T-helper 17 cell (primary cell): ENCODE results near the gene MOGAT1. TPM values are rescaled to one million over a fixed set of nuclear protein-coding genes. Genes with fewer than 3 reads are reported as not detected.
"Not testable (repeated sequence)": the region's sequence is repeated elsewhere in the genome, so short reads cannot be mapped to it uniquely, and the experiment has no call there.

Experiments used
- ATAC-seq: fragments of 150-1000 bp; cut with Tn5 transposase; 2 replicates; pipeline ENCODE4 v1.10.0; 2021; ENCODE audit warnings: mild to moderate bottlenecking, moderate library complexity
- DNase-seq, 3 donors: peaks; one replicate each; pipeline versions ENCODE4 v3.0.0 to v3.0.0-alpha.2; 2020 to 2021
- H3K9me3 ChIP-seq: one replicate; pipeline ENCODE4 v1.7.0; 2013; ENCODE audit warnings: low read length, mild to moderate bottlenecking; ENCODE audit not compliant: control insufficient read depth, poor library complexity, severe bottlenecking
- H3K27ac Mint-ChIP-seq: one replicate; pipeline ENCODE4 v1.8.0; 2022; ENCODE audit warnings: mild to moderate bottlenecking, moderate library complexity, mixed read lengths
- H3K27me3 Mint-ChIP-seq: one replicate; pipeline ENCODE4 v1.8.0; 2022; ENCODE audit warnings: mixed read lengths
- H3K36me3 Mint-ChIP-seq: one replicate; pipeline ENCODE4 v1.8.0; 2022; ENCODE audit warnings: low read depth, mixed read lengths
- H3K4me1 Mint-ChIP-seq: one replicate; pipeline ENCODE4 v1.8.0; 2022; ENCODE audit warnings: mild to moderate bottlenecking, mixed read lengths
- H3K4me3 Mint-ChIP-seq: one replicate; pipeline ENCODE4 v1.8.0; 2022; ENCODE audit warnings: mild to moderate bottlenecking, moderate library complexity, mixed read lengths
- total RNA-seq, 4 donors: library from RNA in 2 of 4; stranded (reverse) in 2 of 4; gene quantifications; one replicate each; pipeline ENCODE4 v1.2.3 and lab custom pipeline; 2022 to 2026

The MOGAT1 gene
- total RNA-seq, 2 donors from 2014 or later, result not detected

DNA sequence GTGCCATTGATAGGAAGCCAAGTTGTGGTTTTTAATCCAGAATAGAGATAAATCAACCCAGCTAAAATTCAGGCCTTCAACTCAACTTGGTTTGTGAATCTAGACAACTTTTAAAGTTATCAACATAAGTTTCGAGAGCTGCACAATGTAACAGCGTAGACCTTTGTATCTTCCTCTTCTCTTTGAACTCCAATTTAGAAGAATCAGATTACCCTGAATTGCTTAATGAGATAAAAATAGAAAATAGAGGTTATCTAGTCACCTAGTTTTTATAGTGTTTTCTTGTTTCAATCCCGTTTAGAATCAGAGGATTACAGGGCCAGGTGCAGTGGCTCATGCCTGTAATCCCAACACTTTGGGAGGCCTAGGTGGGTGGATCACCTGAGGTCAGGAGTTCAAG lies 12.3 kb downstream of the MOGAT1 start:
- Mint-ChIP-seq H3K27ac (no peak overlapping the region), H3K36me3 (no peaks in the 10 kb centered on the region), H3K27me3 (peaks cover 33% of the 10 kb centered on the region), H3K4me1 (peaks cover 13% of the 10 kb centered on the region), H3K4me3 (no peak overlapping the region)
- ATAC-seq (no peak), DNase-seq (no peak)
- H3K9me3 ChIP-seq, result no peaks in the 10 kb centered on the region

DNA sequence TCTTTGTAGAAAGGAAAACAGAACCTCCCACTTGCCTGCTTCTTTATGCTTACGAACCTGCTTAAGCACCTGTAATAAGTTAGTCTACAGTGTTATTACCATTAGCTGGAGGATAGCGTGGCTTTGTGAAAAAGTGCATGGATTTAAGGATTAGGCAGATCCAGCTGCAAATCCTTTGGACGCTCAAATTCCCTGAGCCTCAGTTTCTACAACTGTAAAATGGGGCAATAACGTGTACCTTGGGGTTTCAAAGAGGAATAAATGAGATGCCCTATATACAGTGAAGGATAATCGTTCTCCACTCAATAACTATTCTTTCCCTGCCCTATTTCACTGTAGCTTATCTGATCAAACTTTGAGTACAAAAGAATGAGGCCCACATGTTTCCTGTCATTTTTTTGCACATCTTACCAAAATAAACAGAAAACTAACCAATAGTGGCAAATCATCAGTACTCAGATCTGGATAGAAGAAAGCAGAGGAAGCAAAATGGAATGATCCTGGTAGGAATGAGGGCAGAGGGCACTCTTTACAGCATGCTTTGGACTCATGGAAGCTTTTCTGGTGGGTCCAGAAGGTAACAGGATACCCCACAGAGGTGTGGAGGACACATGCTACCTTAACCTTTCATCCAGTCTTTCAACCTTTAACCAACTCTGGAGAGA lies 14.8 kb downstream of the MOGAT1 start:
- H3K27ac Mint-ChIP-seq, result no peak overlapping the region
- no peak for DNase-seq
- H3K4me3 Mint-ChIP-seq, result peak overlapping the region; percentile 49
- H3K4me1 Mint-ChIP-seq, result peaks cover 17% of the 10 kb centered on the region
- H3K9me3 ChIP-seq, result no peaks in the 10 kb centered on the region
- H3K36me3 Mint-ChIP-seq, result no peaks in the 10 kb centered on the region
- peak; percentile 50 for ATAC-seq
- peaks cover 20% of the 10 kb centered on the region for H3K27me3 Mint-ChIP-seq

DNA sequence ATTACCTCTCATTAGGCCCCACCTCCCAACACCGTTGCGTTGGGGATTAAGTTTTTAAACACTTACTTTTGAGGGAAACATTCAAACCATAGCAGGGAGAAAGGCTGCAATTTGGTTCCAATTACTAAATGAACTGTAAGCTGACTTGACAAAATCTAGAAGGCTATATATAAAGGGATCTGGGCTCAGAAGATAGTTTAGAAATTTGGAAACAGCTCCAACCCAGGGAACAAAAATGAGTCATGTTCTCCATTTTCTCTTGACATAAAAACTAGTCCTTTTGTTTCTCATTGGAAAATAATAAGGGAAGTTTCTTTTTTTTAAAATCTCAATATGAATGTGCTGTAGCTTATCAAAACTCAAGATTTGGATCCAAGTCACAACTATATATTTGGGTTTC lies 17.5 kb downstream of the MOGAT1 start:
- H3K27me3 Mint-ChIP-seq, result no peaks in the 10 kb centered on the region
- H3K9me3 ChIP-seq, result no peaks in the 10 kb centered on the region

DNA sequence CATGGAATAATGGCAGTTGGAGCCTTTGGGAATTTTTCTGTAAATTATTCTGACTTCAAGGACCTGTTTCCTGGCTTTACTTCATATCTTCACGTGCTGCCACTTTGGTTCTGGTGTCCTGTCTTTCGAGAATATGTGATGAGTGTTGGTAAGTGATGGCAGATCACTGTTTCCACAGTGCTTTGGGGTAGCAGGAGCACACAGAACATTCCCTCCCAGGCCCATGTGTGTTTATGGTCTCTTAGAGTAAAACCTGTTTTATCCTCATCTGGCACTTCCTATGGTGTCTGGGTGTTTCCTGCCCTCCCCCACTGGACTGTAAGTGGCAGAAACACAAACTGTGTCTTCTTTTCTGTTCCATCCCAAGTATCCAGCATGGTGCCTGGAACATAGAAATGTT lies 17.9 kb downstream of the MOGAT1 start:
- H3K4me3 Mint-ChIP-seq, result no peak overlapping the region
- no peaks in the 10 kb centered on the region for H3K27me3 Mint-ChIP-seq

More for the DNA sequence above, 17.5 kb downstream of the MOGAT1 start:
- DNase-seq (no peak), ATAC-seq (no peak)
- peaks cover 16% of the 10 kb centered on the region for H3K4me1 Mint-ChIP-seq
- H3K4me3 Mint-ChIP-seq, result no peak overlapping the region
- no peak overlapping the region for H3K27ac Mint-ChIP-seq
- no peaks in the 10 kb centered on the region for H3K36me3 Mint-ChIP-seq

DNA sequence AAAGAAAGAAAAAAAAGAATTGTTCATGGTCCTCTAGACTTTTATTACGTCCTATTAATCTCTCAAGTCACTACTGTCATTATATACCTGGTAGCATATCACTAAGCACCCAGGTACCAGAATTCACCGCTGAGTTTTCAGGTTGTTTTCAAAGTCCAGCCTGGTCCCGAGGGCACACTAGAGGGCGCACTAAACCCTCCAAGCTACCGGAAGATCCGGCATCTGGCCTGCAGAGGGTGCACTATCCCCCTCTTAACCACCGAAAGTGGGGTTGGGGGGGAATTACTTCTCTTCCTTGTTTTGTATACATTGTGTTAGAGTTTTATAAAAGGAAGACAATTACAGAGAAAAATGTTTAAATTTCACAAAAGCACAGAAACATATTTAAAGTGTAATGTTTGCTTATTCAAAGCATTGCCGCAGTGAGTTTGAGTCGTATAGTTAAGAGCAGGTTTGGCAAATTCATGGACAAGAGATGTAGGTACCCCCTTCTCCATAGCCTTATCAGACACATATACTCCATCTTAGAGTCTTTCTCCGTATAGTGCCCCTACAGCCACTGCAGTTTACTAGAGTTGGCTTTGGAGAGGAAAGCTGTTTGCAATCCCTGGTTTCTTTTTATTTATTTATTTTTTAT lies 19.2 kb downstream of the MOGAT1 start:
- no peaks in the 10 kb centered on the region for H3K9me3 ChIP-seq
- Mint-ChIP-seq H3K27ac (no peak overlapping the region), H3K27me3 (no peaks in the 10 kb centered on the region), H3K4me3 (no peak overlapping the region), H3K36me3 (no peaks in the 10 kb centered on the region), H3K4me1 (peaks cover 19% of the 10 kb centered on the region)
- ATAC-seq (peak; percentile 98), DNase-seq (peak; percentile 38 to 59 (median 39))

More for the DNA sequence above, 17.9 kb downstream of the MOGAT1 start:
- Mint-ChIP-seq H3K4me1 (peaks cover 16% of the 10 kb centered on the region), H3K36me3 (no peaks in the 10 kb centered on the region), H3K27ac (no peak overlapping the region)
- no peak for ATAC-seq
- DNase-seq, result no peak
- no peaks in the 10 kb centered on the region for H3K9me3 ChIP-seq

DNA sequence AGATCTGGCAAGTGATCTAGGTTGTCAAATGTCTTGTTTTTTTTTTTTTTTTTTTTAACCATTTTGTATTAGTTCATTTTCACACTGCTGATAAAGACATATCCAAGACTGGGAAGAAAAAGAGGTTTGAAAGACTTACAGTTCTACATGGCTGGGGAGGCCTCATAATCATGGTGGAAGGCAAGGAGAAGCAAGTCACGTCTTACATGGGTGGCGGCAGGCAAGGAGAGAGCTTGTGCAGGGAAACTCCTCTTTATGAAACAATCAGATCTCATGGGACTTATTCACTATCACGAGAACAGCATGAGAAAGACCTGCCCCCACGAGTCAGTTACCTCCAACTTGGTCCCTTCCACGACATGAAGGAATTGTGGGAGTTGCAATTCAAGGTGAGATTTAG lies 22.0 kb downstream of the MOGAT1 start:
- H3K4me1 Mint-ChIP-seq, H3K27me3 Mint-ChIP-seq, H3K9me3 ChIP-seq, H3K36me3 Mint-ChIP-seq, H3K27ac Mint-ChIP-seq, ATAC-seq, DNase-seq, H3K4me3 Mint-ChIP-seq: not testable (repeated sequence)

DNA sequence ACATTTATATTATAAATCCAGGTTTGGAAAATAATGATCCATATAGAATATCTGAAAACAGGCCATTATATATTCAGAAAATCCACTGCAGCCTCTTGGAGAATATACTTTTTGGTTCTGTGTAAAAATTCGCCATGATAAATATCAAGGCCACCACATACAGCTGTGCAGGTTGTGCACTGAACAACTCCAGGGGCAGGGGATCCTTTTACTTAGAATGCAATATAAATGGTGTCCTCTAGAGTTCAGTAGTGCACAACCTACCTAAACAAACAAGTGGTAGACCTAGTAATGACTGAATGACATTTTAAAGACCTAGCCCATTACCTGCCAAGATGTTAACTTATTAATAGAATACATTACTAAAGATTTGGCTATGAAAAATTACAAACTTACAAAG lies 22.4 kb downstream of the MOGAT1 start:
- H3K36me3 Mint-ChIP-seq, result no peaks in the 10 kb centered on the region
- no peaks in the 10 kb centered on the region for H3K9me3 ChIP-seq
- no peak for ATAC-seq
- peaks cover 10% of the 10 kb centered on the region for H3K4me1 Mint-ChIP-seq
- no peak overlapping the region for H3K27ac Mint-ChIP-seq
- H3K4me3 Mint-ChIP-seq, result no peak overlapping the region
- H3K27me3 Mint-ChIP-seq, result peaks cover 10% of the 10 kb centered on the region
- no peak for DNase-seq

DNA sequence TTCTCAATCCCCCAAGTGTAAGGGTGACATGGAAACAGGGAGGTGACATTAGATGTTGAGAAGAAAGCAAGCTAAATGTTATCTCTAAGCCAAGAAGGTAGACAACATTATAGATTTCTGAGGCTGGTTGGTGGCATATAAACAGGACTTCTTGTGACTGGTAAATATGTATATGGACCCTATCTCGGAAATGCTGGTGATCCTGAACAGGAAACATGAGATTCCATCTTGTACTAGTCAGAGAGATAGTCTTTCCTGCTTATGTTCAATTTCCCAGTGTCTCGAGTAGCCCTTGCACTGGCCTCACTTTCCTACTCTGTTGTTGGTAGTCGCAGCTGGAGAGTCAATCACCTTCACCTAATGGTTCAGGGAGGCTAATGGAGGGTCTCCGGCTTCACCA lies 26.8 kb downstream of the MOGAT1 start:
- Mint-ChIP-seq H3K4me3 (no peak overlapping the region), H3K27ac (no peak overlapping the region), H3K4me1 (peaks cover 15% of the 10 kb centered on the region), H3K36me3 (peaks cover 3% of the 10 kb centered on the region), H3K27me3 (peaks cover 24% of the 10 kb centered on the region)
- no peak for ATAC-seq
- no peaks in the 10 kb centered on the region for H3K9me3 ChIP-seq
- no peak for DNase-seq

DNA sequence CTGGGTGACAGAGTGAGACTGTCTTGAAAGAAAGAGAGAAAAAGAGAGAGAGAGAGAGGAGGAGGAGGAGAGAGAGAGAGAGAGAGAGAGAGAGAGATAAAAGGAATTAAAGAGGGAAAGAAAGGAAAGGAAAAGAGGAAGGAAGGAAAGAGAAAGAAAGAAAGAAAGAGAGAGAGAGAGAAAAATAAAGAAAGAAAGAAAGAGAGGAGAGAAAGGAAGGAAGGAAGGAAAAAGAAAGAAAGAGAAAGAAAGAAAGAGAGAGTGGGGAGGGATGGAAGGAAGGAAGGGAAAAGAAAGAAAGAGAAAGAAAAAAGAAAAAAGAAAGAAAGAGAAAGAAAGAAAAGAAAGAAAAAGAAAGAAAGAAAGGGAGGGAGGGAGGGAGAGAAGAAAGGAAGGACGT lies 29.8 kb downstream of the MOGAT1 start:
- peaks cover 27% of the 10 kb centered on the region for H3K27me3 Mint-ChIP-seq
- no peaks in the 10 kb centered on the region for H3K9me3 ChIP-seq
- peaks cover 3% of the 10 kb centered on the region for H3K36me3 Mint-ChIP-seq
- ATAC-seq, result no peak
- H3K4me3 Mint-ChIP-seq, result peak overlapping the region; percentile 75
- DNase-seq, result no peak
- peaks cover 10% of the 10 kb centered on the region for H3K4me1 Mint-ChIP-seq
- no peak overlapping the region for H3K27ac Mint-ChIP-seq

DNA sequence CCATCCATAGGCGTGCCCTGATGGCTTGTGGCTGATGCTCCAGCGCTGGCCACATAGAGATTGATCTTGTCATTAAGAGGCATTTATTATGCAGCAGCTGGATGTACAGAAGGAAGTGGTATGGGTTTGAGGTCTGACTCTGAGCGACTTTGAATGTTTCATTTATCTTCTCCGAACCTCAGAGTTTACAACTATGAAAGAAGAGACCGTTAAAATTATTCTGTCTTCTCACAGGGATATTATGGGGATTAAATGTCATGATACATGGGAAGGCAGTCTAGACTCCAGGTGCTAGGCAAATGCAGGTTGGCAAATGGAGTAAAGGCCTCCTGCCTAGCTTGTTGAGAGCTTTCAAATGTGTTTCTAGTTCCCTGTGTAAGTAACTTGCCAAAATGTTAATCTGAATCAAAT lies 30.3 kb downstream of the MOGAT1 start:
- H3K36me3 Mint-ChIP-seq, result peaks cover 3% of the 10 kb centered on the region
- peak overlapping the region; percentile 75 for H3K4me3 Mint-ChIP-seq
- peak overlapping the region; percentile 34 for H3K27ac Mint-ChIP-seq
- peaks cover 28% of the 10 kb centered on the region for H3K27me3 Mint-ChIP-seq
- DNase-seq, result no peak
- peak; percentile 84 for ATAC-seq
- H3K9me3 ChIP-seq, result no peaks in the 10 kb centered on the region
- peaks cover 10% of the 10 kb centered on the region for H3K4me1 Mint-ChIP-seq

DNA sequence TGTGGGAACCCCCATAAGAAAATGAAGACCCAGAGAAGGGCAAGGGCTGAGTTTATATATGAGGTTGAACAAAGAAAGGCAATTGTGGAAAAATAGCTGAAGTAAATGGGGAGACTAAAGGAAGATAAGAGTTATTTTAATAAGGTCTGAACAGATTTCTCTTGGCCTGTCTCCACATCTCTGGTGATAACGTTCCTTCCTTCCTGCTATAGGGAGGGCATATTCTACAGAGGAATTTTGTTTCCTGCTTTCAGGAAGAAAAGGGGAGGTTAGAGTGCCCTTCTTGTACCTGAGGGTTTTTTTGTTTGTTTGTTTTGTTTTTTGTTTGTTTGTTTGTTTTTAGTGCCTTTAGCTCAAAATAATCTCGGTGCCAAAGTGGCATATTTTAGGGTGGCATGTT lies 31.6 kb downstream of the MOGAT1 start:
- ATAC-seq (no peak), DNase-seq (no peak)
- Mint-ChIP-seq H3K27ac (no peak overlapping the region), H3K4me3 (no peak overlapping the region), H3K36me3 (peaks cover 3% of the 10 kb centered on the region), H3K4me1 (peaks cover 10% of the 10 kb centered on the region), H3K27me3 (peaks cover 30% of the 10 kb centered on the region)
- no peaks in the 10 kb centered on the region for H3K9me3 ChIP-seq

DNA sequence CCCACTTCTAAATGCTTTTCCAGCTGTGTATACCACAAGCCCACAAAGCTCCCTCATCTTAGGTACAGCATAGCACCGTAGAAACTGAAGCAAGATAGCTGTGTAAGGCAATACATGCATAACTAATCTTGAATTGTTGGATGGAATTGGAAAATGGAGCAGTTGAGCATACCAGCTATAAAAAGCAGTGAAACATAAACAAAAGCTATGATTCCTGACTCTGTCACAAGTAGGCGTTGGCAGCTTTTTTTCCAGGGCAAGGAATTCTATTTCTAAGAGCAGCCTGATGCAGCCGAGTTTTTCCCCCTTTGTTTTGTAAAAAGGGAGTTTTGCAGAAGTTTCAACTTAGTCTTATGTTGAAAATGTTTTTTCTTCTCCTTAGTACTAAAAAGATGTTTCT lies 32.4 kb downstream of the MOGAT1 start:
- DNase-seq, result no peak
- no peaks in the 10 kb centered on the region for H3K9me3 ChIP-seq
- H3K27ac Mint-ChIP-seq, result no peak overlapping the region
- H3K4me3 Mint-ChIP-seq, result no peak overlapping the region
- peaks cover 3% of the 10 kb centered on the region for H3K36me3 Mint-ChIP-seq
- peaks cover 10% of the 10 kb centered on the region for H3K4me1 Mint-ChIP-seq
- no peak for ATAC-seq
- H3K27me3 Mint-ChIP-seq, result peaks cover 27% of the 10 kb centered on the region

DNA sequence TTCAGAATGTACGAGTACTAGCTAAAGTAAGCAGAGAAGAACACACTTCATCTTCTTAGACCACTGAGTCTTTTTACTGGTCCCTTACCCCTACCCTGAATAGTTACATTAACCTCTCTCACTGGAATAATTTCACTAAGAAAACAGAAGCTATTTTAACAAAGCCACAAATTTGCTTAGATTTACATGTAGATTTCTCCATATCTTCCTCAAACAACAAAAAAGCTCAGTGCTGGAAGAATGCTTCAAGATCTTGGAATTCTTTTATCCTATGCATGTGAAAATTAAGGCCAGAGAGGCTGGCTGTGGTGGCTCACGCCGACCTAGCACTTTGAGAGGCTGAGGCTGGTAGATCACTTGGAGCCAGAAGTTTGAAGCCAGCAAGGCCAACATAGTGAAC lies 35.2 kb downstream of the MOGAT1 start:
- H3K9me3 ChIP-seq, result no peaks in the 10 kb centered on the region
- no peak overlapping the region for H3K27ac Mint-ChIP-seq
- peaks cover 5% of the 10 kb centered on the region for H3K4me1 Mint-ChIP-seq
- H3K4me3 Mint-ChIP-seq, result no peak overlapping the region
- H3K36me3 Mint-ChIP-seq, result no peaks in the 10 kb centered on the region
- ATAC-seq, result no peak
- no peak for DNase-seq
- peaks cover 40% of the 10 kb centered on the region for H3K27me3 Mint-ChIP-seq

DNA sequence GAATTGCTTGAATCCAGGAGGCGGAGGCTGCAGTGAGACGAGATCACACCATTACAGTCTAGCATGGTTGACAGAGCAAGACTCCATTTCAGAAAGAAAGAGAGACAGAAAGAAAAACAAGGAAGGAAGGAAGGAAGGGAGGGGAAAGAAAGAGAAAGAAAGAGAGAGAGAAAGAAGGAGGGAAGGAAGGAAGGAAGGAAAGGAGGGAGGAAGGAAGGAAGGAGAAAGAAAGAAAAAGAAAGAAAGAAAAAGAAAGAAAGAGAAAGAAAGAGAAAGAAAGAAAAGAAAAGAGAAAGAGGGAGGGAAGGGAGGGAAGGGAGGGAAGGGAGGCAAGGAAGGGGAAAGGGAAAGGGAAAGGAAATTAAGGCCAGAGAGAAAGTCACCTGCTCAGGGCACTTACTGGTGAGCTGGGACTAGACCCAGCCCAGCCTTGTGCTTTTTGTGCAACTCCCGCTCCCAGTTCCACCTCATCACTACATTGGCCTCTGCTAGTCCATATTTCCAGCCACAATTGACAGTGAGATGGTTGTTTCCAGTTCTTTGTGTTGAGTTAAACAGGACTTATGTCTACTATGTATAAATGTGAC lies 35.7 kb downstream of the MOGAT1 start:
- Mint-ChIP-seq H3K27me3 (peaks cover 39% of the 10 kb centered on the region), H3K36me3 (no peaks in the 10 kb centered on the region), H3K27ac (no peak overlapping the region), H3K4me3 (no peak overlapping the region), H3K4me1 (no peaks in the 10 kb centered on the region)
- ATAC-seq (no peak), DNase-seq (no peak)
- H3K9me3 ChIP-seq, result no peaks in the 10 kb centered on the region
